Tibial nerve (tissue), 4 donors: ENCODE results near the gene NKD1. TPM values are rescaled to one million over a fixed set of nuclear protein-coding genes. Genes with fewer than 3 reads are reported as not detected.

Experiments used
- DNase-seq, 2 donors: peaks; one replicate each; pipeline ENCODE4 v3.0.0-alpha.2; 2019; ENCODE audit warnings: low spot score in 2 of 2
- H3K27ac ChIP-seq, 4 donors: fragments of 200-600 bp; sonication (generic) in 3 of 4; one replicate each; pipeline ENCODE4 v1.5.1; 2017 to 2019; ENCODE audit warnings: mild to moderate bottlenecking in 1 of 4
- H3K27me3 ChIP-seq, 2 donors: fragments of 200-600 bp; sonication (generic) in 1 of 2; one replicate each; pipeline versions ENCODE4 v1.5.1 to v1.6.0; 2017 to 2019
- H3K36me3 ChIP-seq, 3 donors: fragments of 200-600 bp; sonication (generic); one replicate each; pipeline ENCODE4 v1.5.1; 2018 to 2019
- H3K4me1 ChIP-seq, 4 donors: fragments of 200-600 bp; sonication (generic) in 3 of 4; one replicate each; pipeline ENCODE4 v1.5.1; 2017 to 2019
- H3K4me3 ChIP-seq, 4 donors: fragments of 200-600 bp; sonication (generic) in 3 of 4; one replicate each; pipeline ENCODE4 v1.5.1; 2017 to 2019; ENCODE audit warnings: mild to moderate bottlenecking in 1 of 4, moderate library complexity in 1 of 4
- H3K9me3 ChIP-seq, 4 donors: fragments of 200-600 bp; sonication (generic) in 3 of 4; one replicate each; pipeline ENCODE4 v1.5.1; 2017 to 2019
- CTCF ChIP-seq, 5 experiments: fragments of 200-600 bp in 3 of 5; fragments of 450-650 bp in 2 of 5; sonication (generic) in 3 of 5; IDR thresholded peaks; one replicate each; pipeline ENCODE4 v1.5.1; 2016 to 2019; ENCODE audit warnings: antibody characterized with exemption in 5 of 5, mild to moderate bottlenecking in 3 of 5, moderate library complexity in 2 of 5
- EP300 ChIP-seq, 2 donors: sonication (generic); formaldehyde crosslinking; IDR thresholded peaks; one replicate each; pipeline ENCODE4 v1.6.1; 2017; ENCODE audit warnings: antibody characterized with exemption in 2 of 2, mild to moderate bottlenecking in 1 of 2
- POLR2A ChIP-seq, 2 donors: fragments of 450-650 bp; IDR thresholded peaks; one replicate each; pipeline ENCODE4 v1.6.1; 2017; ENCODE audit warnings: antibody characterized with exemption in 2 of 2, mild to moderate bottlenecking in 2 of 2, moderate library complexity in 2 of 2
- WGBS, 2 donors: methylation state at CpG; one replicate each; pipeline ENCODE4 v1.1.5; 2018; 5-methylcytosine and 5-hydroxymethylcytosine counted together
- total RNA-seq, 4 donors: library from RNA; depleted of rRNA; stranded (reverse); fragments of >200 nt; gene quantifications; one replicate each; pipeline ENCODE4 v1.1.0, GENCODE V29; 2016

The NKD1 gene
- total RNA-seq, 4 donors from 2014 or later, result 20.1 to 92.4 (median 43.1) TPM

GRCh38 chr16:50521246-50521900 lies 26.8 kb upstream of the NKD1 start:
- TF ChIP-seq EP300 (IDR thresholded peaks at IDR 0.05) (no peak), CTCF (IDR thresholded peaks at IDR 0.05) (no peak), POLR2A (IDR thresholded peaks at IDR 0.05) (no peak)
- Histone ChIP-seq H3K9me3 (peaks cover 0 to 17% (median 0%) of the 10 kb centered on the region in 4 donors), H3K27ac (no peak overlapping the region), H3K4me3 (no peak overlapping the region), H3K36me3 (no peaks in the 10 kb centered on the region), H3K27me3 (peaks cover 0 to 7% of the 10 kb centered on the region in 2 donors), H3K4me1 (no peaks in the 10 kb centered on the region)
- no peak for DNase-seq
- 82 to 85% methylated on average over 9 of the region's 9 CpGs for WGBS, 2 donors

GRCh38 chr16:50522324-50522723 lies 25.9 kb upstream of the NKD1 start:
- Histone ChIP-seq H3K27me3 (peaks cover 0 to 7% of the 10 kb centered on the region in 2 donors), H3K27ac (no peak overlapping the region), H3K9me3 (peaks cover 0 to 7% (median 0%) of the 10 kb centered on the region in 4 donors), H3K4me3 (no peak overlapping the region), H3K4me1 (no peaks in the 10 kb centered on the region), H3K36me3 (no peaks in the 10 kb centered on the region)
- TF ChIP-seq CTCF (IDR thresholded peaks at IDR 0.05) (no peak), POLR2A (IDR thresholded peaks at IDR 0.05) (no peak), EP300 (IDR thresholded peaks at IDR 0.05) (no peak)
- 83 to 84% methylated on average over 5 of the region's 5 CpGs for WGBS, 2 donors
- no peak for DNase-seq

GRCh38 chr16:50523710-50524109 lies 24.5 kb upstream of the NKD1 start:
- no peak for DNase-seq
- Histone ChIP-seq H3K36me3 (no peaks in the 10 kb centered on the region), H3K4me1 (no peaks in the 10 kb centered on the region), H3K4me3 (no peak overlapping the region), H3K27ac (no peak overlapping the region), H3K27me3 (peaks cover 0 to 7% of the 10 kb centered on the region in 2 donors), H3K9me3 (no peaks in the 10 kb centered on the region)
- TF ChIP-seq CTCF (IDR thresholded peaks at IDR 0.05), result no peak
- TF ChIP-seq POLR2A (IDR thresholded peaks at IDR 0.05), result no peak
- 88 to 98% methylated on average over 7 of the region's 7 CpGs for WGBS, 2 donors

DNA sequence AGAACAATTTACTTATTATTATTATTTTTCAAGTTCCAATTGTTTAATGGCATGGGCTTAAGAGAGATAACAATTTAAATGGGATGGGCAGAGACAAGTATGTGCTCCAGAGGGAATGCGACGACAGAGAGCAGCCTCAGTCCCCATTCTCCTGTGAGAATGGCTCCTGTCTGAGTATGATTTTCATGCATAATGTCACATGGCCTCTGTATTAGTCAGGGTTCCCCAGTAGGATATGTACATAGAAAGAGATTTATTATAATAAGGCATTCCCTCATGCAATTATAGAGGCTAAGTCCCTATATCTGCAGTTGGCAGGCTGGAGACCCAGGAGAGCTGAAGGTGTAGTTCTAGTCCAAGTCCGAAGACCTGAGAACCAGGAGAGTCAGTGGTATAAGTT lies 22.9 kb upstream of the NKD1 start:
- Histone ChIP-seq H3K27me3 (peaks cover 0 to 7% of the 10 kb centered on the region in 2 donors), H3K4me1 (no peaks in the 10 kb centered on the region), H3K27ac (no peak overlapping the region), H3K9me3 (peaks cover 0 to 15% (median 0%) of the 10 kb centered on the region in 4 donors), H3K4me3 (no peak overlapping the region), H3K36me3 (no peaks in the 10 kb centered on the region)
- 89 to 93% methylated on average over 3 of the region's 3 CpGs for WGBS, 2 donors
- no peak for DNase-seq
- TF ChIP-seq EP300 (IDR thresholded peaks at IDR 0.05) (no peak), POLR2A (IDR thresholded peaks at IDR 0.05) (no peak), CTCF (IDR thresholded peaks at IDR 0.05) (no peak)

GRCh38 chr16:50525716-50526115 lies 22.5 kb upstream of the NKD1 start:
- 94 to 97% methylated on average over 6 of the region's 6 CpGs for WGBS, 2 donors
- Histone ChIP-seq H3K27ac (no peak overlapping the region), H3K36me3 (no peaks in the 10 kb centered on the region), H3K4me1 (no peaks in the 10 kb centered on the region), H3K27me3 (peaks cover 0 to 7% of the 10 kb centered on the region in 2 donors), H3K9me3 (peaks cover 0 to 20% (median 0%) of the 10 kb centered on the region in 4 donors), H3K4me3 (no peak overlapping the region)
- DNase-seq, result no peak
- TF ChIP-seq POLR2A (IDR thresholded peaks at IDR 0.05) (no peak), CTCF (IDR thresholded peaks at IDR 0.05) (no peak), EP300 (IDR thresholded peaks at IDR 0.05) (no peak)
